Liver (tissue), 3 donors: ENCODE measurements around the gene SOBP.

ENCODE experiments used
- EGR1 ChIP-seq, 2 donors: IDR thresholded peaks; 2 replicates each; pipeline ENCODE4 v1.6.1; 2016 to 2018; ENCODE audit warnings: antibody characterized with exemption in 2 of 2, low read depth in 2 of 2
- FOXA1 ChIP-seq: IDR thresholded peaks from 2 replicates; pipeline ENCODE4 v1.6.1; 2016; ENCODE audit warnings: antibody characterized with exemption
- GABPA ChIP-seq, 2 donors: IDR thresholded peaks in 1 of 2; conservative IDR thresholded peaks in 1 of 2; 2 replicates each; pipeline ENCODE4 v1.6.1; 2016; ENCODE audit warnings: antibody characterized with exemption in 2 of 2, mild to moderate bottlenecking in 1 of 2, moderate library complexity in 1 of 2
- JUND ChIP-seq, 2 donors: IDR thresholded peaks; 2 replicates each; pipeline ENCODE4 v1.6.1; 2016; ENCODE audit warnings: antibody characterized with exemption in 2 of 2
- RAD21 ChIP-seq, 2 donors: IDR thresholded peaks; 2 replicates each; pipeline ENCODE4 v1.6.1; 2016; ENCODE audit warnings: antibody characterized with exemption in 2 of 2, mild to moderate bottlenecking in 2 of 2
- SP1 ChIP-seq: IDR thresholded peaks from 2 replicates; pipeline ENCODE4 v1.6.1; 2018; ENCODE audit warnings: antibody characterized with exemption, mild to moderate bottlenecking
- TAF1 ChIP-seq: conservative IDR thresholded peaks from 2 replicates; pipeline ENCODE4 v1.6.1; 2016; ENCODE audit warnings: antibody characterized with exemption, mild to moderate bottlenecking
- YY1 ChIP-seq: IDR thresholded peaks from 2 replicates; pipeline ENCODE4 v1.6.1; 2016; ENCODE audit warnings: antibody characterized with exemption, mild to moderate bottlenecking
- TF ChIP-seq, protein P1 (sequence below): fragments of 150-350 bp; IDR thresholded peaks from 2 replicates; pipeline ENCODE4 v1.5.1; 2017; ENCODE audit warnings: improper control_type of control experiment, low read depth, low read length; ENCODE audit not compliant: missing input control
- TF ChIP-seq, protein P2 (sequence below): IDR thresholded peaks from 2 replicates; pipeline ENCODE4 v1.6.1; 2016; ENCODE audit warnings: antibody characterized with exemption
- TF ChIP-seq, protein P3 (sequence below): IDR thresholded peaks from 2 replicates; pipeline ENCODE4 v1.6.1; 2016; ENCODE audit warnings: antibody characterized with exemption
- TF ChIP-seq, protein P4 (sequence below): IDR thresholded peaks from 2 replicates; pipeline ENCODE4 v1.6.1; 2016; ENCODE audit warnings: antibody characterized with exemption
- TF ChIP-seq, protein P5 (sequence below): IDR thresholded peaks from 2 replicates; pipeline ENCODE4 v1.6.1; 2016; ENCODE audit warnings: antibody characterized with exemption, mild to moderate bottlenecking
- donor health status: healthy.
- donor health status: healthy.

DNA sequence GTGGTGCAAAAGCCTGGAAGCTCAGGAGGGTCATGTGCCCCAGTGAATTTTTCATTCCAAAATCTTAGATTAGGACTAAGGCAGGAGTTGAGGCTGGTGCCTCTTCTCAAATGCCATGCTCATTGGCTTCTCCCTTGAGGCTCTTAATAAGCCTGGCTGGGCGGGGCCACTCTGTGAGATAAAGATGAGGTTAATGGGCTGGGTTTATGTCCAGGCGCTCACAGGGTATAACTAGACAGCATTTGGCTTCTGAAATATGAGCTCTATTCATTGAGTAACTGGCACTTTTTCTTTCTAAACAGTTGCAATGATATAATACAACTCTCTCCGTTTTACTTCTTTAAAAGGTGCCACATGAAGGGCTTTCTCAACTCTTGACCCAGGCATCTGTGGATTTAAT lies 177.9 kb downstream of the SOBP start:
- TF ChIP-seq RAD21 (IDR thresholded peaks at IDR 0.05) (no peak), GABPA (IDR thresholded peaks at IDR 0.05 in 1 of 2, conservative IDR thresholded peaks at IDR 0.05 in 1 of 2) (no peak), EGR1 (IDR thresholded peaks at IDR 0.05; ENCODE audit: low read depth in 2 of 2) (no peak), SP1 (no peak), YY1 (no peak), TAF1 (no peak), FOXA1 (no peak), JUND (IDR thresholded peaks at IDR 0.05) (no peak)
- TF ChIP-seq, protein P1, sequence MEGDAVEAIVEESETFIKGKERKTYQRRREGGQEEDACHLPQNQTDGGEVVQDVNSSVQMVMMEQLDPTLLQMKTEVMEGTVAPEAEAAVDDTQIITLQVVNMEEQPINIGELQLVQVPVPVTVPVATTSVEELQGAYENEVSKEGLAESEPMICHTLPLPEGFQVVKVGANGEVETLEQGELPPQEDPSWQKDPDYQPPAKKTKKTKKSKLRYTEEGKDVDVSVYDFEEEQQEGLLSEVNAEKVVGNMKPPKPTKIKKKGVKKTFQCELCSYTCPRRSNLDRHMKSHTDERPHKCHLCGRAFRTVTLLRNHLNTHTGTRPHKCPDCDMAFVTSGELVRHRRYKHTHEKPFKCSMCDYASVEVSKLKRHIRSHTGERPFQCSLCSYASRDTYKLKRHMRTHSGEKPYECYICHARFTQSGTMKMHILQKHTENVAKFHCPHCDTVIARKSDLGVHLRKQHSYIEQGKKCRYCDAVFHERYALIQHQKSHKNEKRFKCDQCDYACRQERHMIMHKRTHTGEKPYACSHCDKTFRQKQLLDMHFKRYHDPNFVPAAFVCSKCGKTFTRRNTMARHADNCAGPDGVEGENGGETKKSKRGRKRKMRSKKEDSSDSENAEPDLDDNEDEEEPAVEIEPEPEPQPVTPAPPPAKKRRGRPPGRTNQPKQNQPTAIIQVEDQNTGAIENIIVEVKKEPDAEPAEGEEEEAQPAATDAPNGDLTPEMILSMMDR = no peak
- TF ChIP-seq, protein P2, sequence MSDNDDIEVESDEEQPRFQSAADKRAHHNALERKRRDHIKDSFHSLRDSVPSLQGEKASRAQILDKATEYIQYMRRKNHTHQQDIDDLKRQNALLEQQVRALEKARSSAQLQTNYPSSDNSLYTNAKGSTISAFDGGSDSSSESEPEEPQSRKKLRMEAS = no peak
- TF ChIP-seq, protein P3, sequence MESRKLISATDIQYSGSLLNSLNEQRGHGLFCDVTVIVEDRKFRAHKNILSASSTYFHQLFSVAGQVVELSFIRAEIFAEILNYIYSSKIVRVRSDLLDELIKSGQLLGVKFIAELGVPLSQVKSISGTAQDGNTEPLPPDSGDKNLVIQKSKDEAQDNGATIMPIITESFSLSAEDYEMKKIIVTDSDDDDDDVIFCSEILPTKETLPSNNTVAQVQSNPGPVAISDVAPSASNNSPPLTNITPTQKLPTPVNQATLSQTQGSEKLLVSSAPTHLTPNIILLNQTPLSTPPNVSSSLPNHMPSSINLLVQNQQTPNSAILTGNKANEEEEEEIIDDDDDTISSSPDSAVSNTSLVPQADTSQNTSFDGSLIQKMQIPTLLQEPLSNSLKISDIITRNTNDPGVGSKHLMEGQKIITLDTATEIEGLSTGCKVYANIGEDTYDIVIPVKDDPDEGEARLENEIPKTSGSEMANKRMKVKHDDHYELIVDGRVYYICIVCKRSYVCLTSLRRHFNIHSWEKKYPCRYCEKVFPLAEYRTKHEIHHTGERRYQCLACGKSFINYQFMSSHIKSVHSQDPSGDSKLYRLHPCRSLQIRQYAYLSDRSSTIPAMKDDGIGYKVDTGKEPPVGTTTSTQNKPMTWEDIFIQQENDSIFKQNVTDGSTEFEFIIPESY = no peak
- TF ChIP-seq, protein P4, sequence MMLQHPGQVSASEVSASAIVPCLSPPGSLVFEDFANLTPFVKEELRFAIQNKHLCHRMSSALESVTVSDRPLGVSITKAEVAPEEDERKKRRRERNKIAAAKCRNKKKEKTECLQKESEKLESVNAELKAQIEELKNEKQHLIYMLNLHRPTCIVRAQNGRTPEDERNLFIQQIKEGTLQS = no peak
- TF ChIP-seq, protein P5, sequence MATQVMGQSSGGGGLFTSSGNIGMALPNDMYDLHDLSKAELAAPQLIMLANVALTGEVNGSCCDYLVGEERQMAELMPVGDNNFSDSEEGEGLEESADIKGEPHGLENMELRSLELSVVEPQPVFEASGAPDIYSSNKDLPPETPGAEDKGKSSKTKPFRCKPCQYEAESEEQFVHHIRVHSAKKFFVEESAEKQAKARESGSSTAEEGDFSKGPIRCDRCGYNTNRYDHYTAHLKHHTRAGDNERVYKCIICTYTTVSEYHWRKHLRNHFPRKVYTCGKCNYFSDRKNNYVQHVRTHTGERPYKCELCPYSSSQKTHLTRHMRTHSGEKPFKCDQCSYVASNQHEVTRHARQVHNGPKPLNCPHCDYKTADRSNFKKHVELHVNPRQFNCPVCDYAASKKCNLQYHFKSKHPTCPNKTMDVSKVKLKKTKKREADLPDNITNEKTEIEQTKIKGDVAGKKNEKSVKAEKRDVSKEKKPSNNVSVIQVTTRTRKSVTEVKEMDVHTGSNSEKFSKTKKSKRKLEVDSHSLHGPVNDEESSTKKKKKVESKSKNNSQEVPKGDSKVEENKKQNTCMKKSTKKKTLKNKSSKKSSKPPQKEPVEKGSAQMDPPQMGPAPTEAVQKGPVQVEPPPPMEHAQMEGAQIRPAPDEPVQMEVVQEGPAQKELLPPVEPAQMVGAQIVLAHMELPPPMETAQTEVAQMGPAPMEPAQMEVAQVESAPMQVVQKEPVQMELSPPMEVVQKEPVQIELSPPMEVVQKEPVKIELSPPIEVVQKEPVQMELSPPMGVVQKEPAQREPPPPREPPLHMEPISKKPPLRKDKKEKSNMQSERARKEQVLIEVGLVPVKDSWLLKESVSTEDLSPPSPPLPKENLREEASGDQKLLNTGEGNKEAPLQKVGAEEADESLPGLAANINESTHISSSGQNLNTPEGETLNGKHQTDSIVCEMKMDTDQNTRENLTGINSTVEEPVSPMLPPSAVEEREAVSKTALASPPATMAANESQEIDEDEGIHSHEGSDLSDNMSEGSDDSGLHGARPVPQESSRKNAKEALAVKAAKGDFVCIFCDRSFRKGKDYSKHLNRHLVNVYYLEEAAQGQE = no peak
